Hepatocyte (in vitro differentiated cells): Measurements from ENCODE around the gene ARFIP1. TPM values are rescaled to one million over a fixed set of nuclear protein-coding genes. Genes with fewer than 3 reads are reported as not detected.

Experiments used
- DNase-seq: peaks from one replicate; pipeline ENCODE4 v3.0.0-alpha.2; 2016; ENCODE audit warnings: low spot score
- H2AFZ ChIP-seq: fragments of 200-600 bp; sonication (generic); 2 replicates; pipeline ENCODE4 v1.6.0; 2016; ENCODE audit warnings: antibody characterized with exemption, mild to moderate bottlenecking
- H3K27ac ChIP-seq: fragments of 200-600 bp; sonication (generic); 2 replicates; pipeline ENCODE4 v1.5.1; 2016; ENCODE audit warnings: mild to moderate bottlenecking
- H3K27me3 ChIP-seq: fragments of 200-600 bp; sonication (generic); 2 replicates; pipeline ENCODE4 v1.6.1; 2016
- H3K36me3 ChIP-seq: fragments of 200-600 bp; sonication (generic); replicated peaks from 2 replicates; pipeline ENCODE4 v1.5.1; 2016; ENCODE audit warnings: low read depth; ENCODE audit not compliant: insufficient read depth
- H3K4me1 ChIP-seq: fragments of 200-600 bp; sonication (generic); 2 replicates; pipeline ENCODE4 v1.5.1; 2016; ENCODE audit warnings: mild to moderate bottlenecking, moderate library complexity; ENCODE audit not compliant: insufficient read depth
- H3K4me2 ChIP-seq: fragments of 200-600 bp; sonication (generic); 2 replicates; pipeline ENCODE4 v1.6.0; 2016
- H3K4me3 ChIP-seq: fragments of 200-600 bp; sonication (generic); 2 replicates; pipeline ENCODE4 v1.5.1; 2016; ENCODE audit warnings: mild to moderate bottlenecking
- H3K79me2 ChIP-seq: fragments of 200-600 bp; sonication (generic); 2 replicates; pipeline ENCODE4 v1.6.0; 2017; ENCODE audit warnings: mild to moderate bottlenecking
- H3K9me2 ChIP-seq: fragments of 200-600 bp; sonication (generic); replicated peaks from 2 replicates; pipeline ENCODE4 v1.6.0; 2017; ENCODE audit warnings: mild to moderate bottlenecking; ENCODE audit not compliant: insufficient read depth
- H3K9me3 ChIP-seq: fragments of 200-600 bp; sonication (generic); 2 replicates; pipeline ENCODE4 v1.5.1; 2016; ENCODE audit warnings: low read depth, mild to moderate bottlenecking
- H4K20me1 ChIP-seq: fragments of 200-600 bp; sonication (generic); 2 replicates; pipeline ENCODE4 v1.6.0; 2016; ENCODE audit warnings: mild to moderate bottlenecking; ENCODE audit not compliant: insufficient read depth, poor library complexity, severe bottlenecking
- EZH2 ChIP-seq: fragments of 200-600 bp; sonication (generic); IDR thresholded peaks from 2 replicates; pipeline ENCODE4 v1.6.1; 2016; ENCODE audit warnings: antibody characterized with exemption, mild to moderate bottlenecking, borderline replicate concordance
- EZH2phosphoT487 ChIP-seq: fragments of 200-600 bp; sonication (generic); IDR thresholded peaks from one replicate; pipeline ENCODE4 v1.6.1; 2018; ENCODE audit warnings: antibody characterized with exemption, mild to moderate bottlenecking, low read depth, moderate library complexity; ENCODE audit not compliant: unreplicated experiment, severe bottlenecking
- WGBS: methylation state at CpG from one replicate; pipeline ENCODE4 v1.1.6; 2016; ENCODE audit warnings: low lambda C conversion rate; ENCODE audit errors: missing lambda C conversion rate; 5-methylcytosine and 5-hydroxymethylcytosine counted together
- polyA plus RNA-seq: library from polyadenylated mRNA; unstranded; fragments of >200 nt; fragmentation: Nextera tagmentation; extraction: Ambion mirVana; gene quantifications from 2 replicates; pipeline ENCODE4 v1.2.1, GENCODE V29; 2016
- total RNA-seq: library from RNA; depleted of rRNA; stranded (reverse); fragments of >200 nt; gene quantifications from 2 replicates; pipeline ENCODE4 v1.2.3, GENCODE V29; 2014
- TF ChIP-seq, protein P1 (sequence below): fragments of 200-600 bp; sonication (generic); IDR thresholded peaks from 2 replicates; pipeline ENCODE4 v1.5.1; 2016; ENCODE audit warnings: antibody characterized with exemption, mild to moderate bottlenecking; ENCODE audit not compliant: poor library complexity

ARFIP1 gene
- total and polyA plus RNA-seq, 2 experiments from 2014 or later: 21.7 to 39.1 TPM

GRCh38 chr4:152950402-152951274 is 170.9 kb downstream of the ARFIP1 start:
- no peaks in the 10 kb centered on the region for H3K9me2 ChIP-seq
- H3K4me3 ChIP-seq: no peak overlapping the region
- no peaks in the 10 kb centered on the region for H3K9me3 ChIP-seq
- H4K20me1 ChIP-seq: no peaks in the 10 kb centered on the region
- no peaks in the 10 kb centered on the region for H3K27me3 ChIP-seq
- peaks cover 4% of the 10 kb centered on the region for H3K4me1 ChIP-seq
- no peaks in the 10 kb centered on the region for H3K36me3 ChIP-seq
- TF ChIP-seq EZH2phosphoT487 (no peak), EZH2 (no peak)
- TF ChIP-seq, protein P1, sequence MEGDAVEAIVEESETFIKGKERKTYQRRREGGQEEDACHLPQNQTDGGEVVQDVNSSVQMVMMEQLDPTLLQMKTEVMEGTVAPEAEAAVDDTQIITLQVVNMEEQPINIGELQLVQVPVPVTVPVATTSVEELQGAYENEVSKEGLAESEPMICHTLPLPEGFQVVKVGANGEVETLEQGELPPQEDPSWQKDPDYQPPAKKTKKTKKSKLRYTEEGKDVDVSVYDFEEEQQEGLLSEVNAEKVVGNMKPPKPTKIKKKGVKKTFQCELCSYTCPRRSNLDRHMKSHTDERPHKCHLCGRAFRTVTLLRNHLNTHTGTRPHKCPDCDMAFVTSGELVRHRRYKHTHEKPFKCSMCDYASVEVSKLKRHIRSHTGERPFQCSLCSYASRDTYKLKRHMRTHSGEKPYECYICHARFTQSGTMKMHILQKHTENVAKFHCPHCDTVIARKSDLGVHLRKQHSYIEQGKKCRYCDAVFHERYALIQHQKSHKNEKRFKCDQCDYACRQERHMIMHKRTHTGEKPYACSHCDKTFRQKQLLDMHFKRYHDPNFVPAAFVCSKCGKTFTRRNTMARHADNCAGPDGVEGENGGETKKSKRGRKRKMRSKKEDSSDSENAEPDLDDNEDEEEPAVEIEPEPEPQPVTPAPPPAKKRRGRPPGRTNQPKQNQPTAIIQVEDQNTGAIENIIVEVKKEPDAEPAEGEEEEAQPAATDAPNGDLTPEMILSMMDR: no peak
- 77% methylated on average over 11 of the region's 11 CpGs for WGBS
- H3K27ac ChIP-seq: peak overlapping the region; percentile 29
- DNase-seq: no peak
- peak overlapping the region; percentile 62 for H3K4me2 ChIP-seq
- H2AFZ ChIP-seq: no peak overlapping the region
- peaks cover 23% of the 10 kb centered on the region for H3K79me2 ChIP-seq

- Histone ChIP-seq H2AFZ (no peak overlapping the region), H3K9me2 (no peaks in the 10 kb centered on the region), H3K9me3 (no peaks in the 10 kb centered on the region), H3K4me3 (no peak overlapping the region), H3K27me3 (no peaks in the 10 kb centered on the region), H3K4me2 (peak overlapping the region; percentile 62), H3K79me2 (peaks cover 19% of the 10 kb centered on the region), H4K20me1 (no peaks in the 10 kb centered on the region), H3K27ac (peak overlapping the region; percentile 29), H3K36me3 (no peaks in the 10 kb centered on the region), H3K4me1 (peaks cover 8% of the 10 kb centered on the region)
- peak; percentile 29 for DNase-seq
- TF ChIP-seq EZH2 (no peak), EZH2phosphoT487 (no peak)
- TF ChIP-seq, protein P1: no peak
- WGBS: 16% methylated on average over 3 of the region's 3 CpGs
Measured at GRCh38 chr4:152951348-152951747, 171.6 kb downstream of the ARFIP1 start.

DNA sequence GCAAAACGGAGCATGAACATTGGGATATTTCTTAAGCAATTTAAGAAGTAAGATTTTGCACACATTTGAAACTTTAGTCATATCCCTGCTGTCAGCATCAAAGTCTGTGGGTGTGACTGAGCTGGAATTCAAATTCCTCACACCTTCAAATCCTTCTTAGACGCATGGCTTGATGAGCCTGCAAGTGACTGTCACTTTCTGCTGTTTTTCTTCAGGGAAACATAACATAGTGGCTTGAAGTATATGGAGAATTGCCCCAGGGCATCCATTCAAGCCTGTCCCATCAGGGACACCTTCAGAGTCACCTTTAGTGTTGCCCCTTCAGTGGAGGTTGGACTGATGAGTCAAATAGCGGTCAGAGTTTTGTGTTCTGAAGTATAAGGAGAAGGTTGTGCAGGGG is 173.8 kb downstream of the ARFIP1 start:
- Histone ChIP-seq H3K27ac (no peak overlapping the region), H3K9me2 (no peaks in the 10 kb centered on the region), H3K4me3 (no peak overlapping the region), H3K27me3 (no peaks in the 10 kb centered on the region), H3K79me2 (peaks cover 12% of the 10 kb centered on the region), H3K36me3 (no peaks in the 10 kb centered on the region), H3K4me1 (peaks cover 30% of the 10 kb centered on the region), H3K9me3 (no peaks in the 10 kb centered on the region), H4K20me1 (no peaks in the 10 kb centered on the region), H2AFZ (no peak overlapping the region), H3K4me2 (no peak overlapping the region)
- no peak for DNase-seq
- 89% methylated on average over 3 of the region's 3 CpGs for WGBS
- no peak for TF ChIP-seq EZH2phosphoT487
- TF ChIP-seq, protein P1: no peak
- TF ChIP-seq EZH2: no peak
